T1000 (cell line): ENCODE measurements around the gene PLXNB3.
"Not testable (repeated sequence)": the region's sequence is repeated elsewhere in the genome, so short reads cannot be mapped to it uniquely, and the experiment has no call there.

Experiments
- DNase-seq: peaks from one replicate; lab custom pipeline; 2025; ENCODE audit warnings: mixed read lengths; lab: John Stamatoyannopoulos, UW

PLXNB3 gene

GRCh38 chrX:153763989-153764755 lies at the start of gene PLXNB3:
TSS of gene PLXNB3 (plus strand) at chrX:153764249. CDS start at chrX:153765536, 1,287 bp downstream.
- peak; percentile 26 for DNase-seq

- DNase-seq: no peak
These were observed 49.8 kb upstream of the PLXNB3 start for GRCh38 chrX:153714256-153714655.

- no peak for DNase-seq
These were observed 46.6 kb upstream of the PLXNB3 start for GRCh38 chrX:153717445-153717844.

- DNase-seq: no peak
These were observed 44.8 kb upstream of the PLXNB3 start for GRCh38 chrX:153719238-153719637.

GRCh38 chrX:153719701-153720100 lies 44.3 kb upstream of the PLXNB3 start:
- DNase-seq: no peak

- no peak for DNase-seq
These were observed 41.2 kb upstream of the PLXNB3 start for GRCh38 chrX:153722704-153723350.

- no peak for DNase-seq
These were observed 40.4 kb upstream of the PLXNB3 start for GRCh38 chrX:153723351-153724251.

GRCh38 chrX:153724252-153725038 lies 39.6 kb upstream of the PLXNB3 start, which contains the start of the genes ABCD1 and BCAP31:
TSS of gene ABCD1 (plus strand) at chrX:153724856. CDS start at chrX:153725267, 411 bp downstream.
TSS of gene BCAP31 (minus strand) at chrX:153724387. CDS start at chrX:153723244, 1,143 bp downstream.
- peak; percentile 74 for DNase-seq

- no peak for DNase-seq
These were observed 38.8 kb upstream of the PLXNB3 start for GRCh38 chrX:153725039-153725831.

GRCh38 chrX:153725832-153726285 lies 38.2 kb upstream of the PLXNB3 start:
- DNase-seq: no peak

GRCh38 chrX:153726286-153727122 lies 37.5 kb upstream of the PLXNB3 start:
- no peak for DNase-seq

GRCh38 chrX:153727123-153727931 lies 36.7 kb upstream of the PLXNB3 start:
- DNase-seq: no peak

- no peak for DNase-seq
These were observed 36.0 kb upstream of the PLXNB3 start for GRCh38 chrX:153728095-153728494.

GRCh38 chrX:153728951-153729631 lies 35.0 kb upstream of the PLXNB3 start:
- no peak for DNase-seq

- DNase-seq: not testable (repeated sequence)
These were observed 33.9 kb upstream of the PLXNB3 start for GRCh38 chrX:153730115-153730514.

- no peak for DNase-seq
These were observed 32.8 kb upstream of the PLXNB3 start for GRCh38 chrX:153731117-153731844.

- DNase-seq: no peak
These were observed 32.2 kb upstream of the PLXNB3 start for GRCh38 chrX:153731845-153732215.
